Lower lobe of right lung (tissue), 2 donors: Measurements from ENCODE around the gene PDE7B. TPM values are rescaled to one million over a fixed set of nuclear protein-coding genes. Genes with fewer than 3 reads are reported as not detected.

Source experiments
- ATAC-seq, 2 donors: fragments of 200-7000 bp; cut with Tn5 transposase; one replicate each; pipeline ENCODE4 v1.9.1; 2020 to 2022; ENCODE audit warnings: mild to moderate bottlenecking in 2 of 2, moderate library complexity in 2 of 2
- DNase-seq: peaks from one replicate; pipeline ENCODE4 v3.0.0-alpha.2; 2020
- H3K27ac ChIP-seq: fragments of 200-600 bp; one replicate; pipeline ENCODE4 v1.8.0; 2022
- H3K27me3 ChIP-seq: fragments of 200-600 bp; one replicate; pipeline ENCODE4 v1.8.0; 2022; ENCODE audit warnings: low read depth
- H3K36me3 ChIP-seq: fragments of 200-600 bp; one replicate; pipeline ENCODE4 v1.8.0; 2022; ENCODE audit warnings: mild to moderate bottlenecking
- H3K4me1 ChIP-seq: fragments of 200-600 bp; one replicate; pipeline ENCODE4 v1.8.0; 2022
- H3K4me3 ChIP-seq: fragments of 200-600 bp; one replicate; pipeline ENCODE4 v1.8.0; 2022; ENCODE audit warnings: mild to moderate bottlenecking
- H3K9me3 ChIP-seq: fragments of 200-600 bp; one replicate; pipeline ENCODE4 v1.8.0; 2022
- CTCF ChIP-seq: fragments of 200-600 bp; IDR thresholded peaks from one replicate; pipeline ENCODE4 v1.8.0; 2022; ENCODE audit warnings: antibody characterized with exemption, mild to moderate bottlenecking
- intact Hi-C: fragments of 100-400 bp; cut with DNase I; formaldehyde crosslinking; loops from one replicate; pipeline ENCODE4 v1.11.0; 2022
- total RNA-seq: library from RNA; stranded (reverse); fragmentation: NEBNext Ultra II Directional; extraction: Animal tissue kit (Norgen Biotek cat#: 25700); gene quantifications from one replicate; pipeline ENCODE4 v1.2.1, GENCODE V29; 2021
- donor health status: DM: no; HTN: yes; CAD: no; lungs with severe emphysema.

The PDE7B gene
- total RNA-seq, 1 donor from 2014 or later: 2.2 TPM

- no peak for ATAC-seq
- no peak for DNase-seq
Measured at GRCh38 chr6:135813401-135813800, 38.1 kb upstream of the PDE7B start.

GRCh38 chr6:135814043-135814442 is 37.5 kb upstream of the PDE7B start:
- TF ChIP-seq CTCF: no peak
- Histone ChIP-seq H3K4me1 (no peaks in the 10 kb centered on the region), H3K36me3 (no peaks in the 10 kb centered on the region), H3K9me3 (no peaks in the 10 kb centered on the region), H3K27ac (no peak overlapping the region), H3K27me3 (no peaks in the 10 kb centered on the region), H3K4me3 (no peak overlapping the region)
- DNase-seq (no peak), ATAC-seq (no peak)
- intact Hi-C loops: no loop called here

More at GRCh38 chr6:135813401-135813800, 38.1 kb upstream of the PDE7B start:
- no peaks in the 10 kb centered on the region for H3K9me3 ChIP-seq
- no peak overlapping the region for H3K27ac ChIP-seq
- intact Hi-C loops: no loop called here
- no peak for TF ChIP-seq CTCF
- H3K4me3 ChIP-seq: no peak overlapping the region
- no peaks in the 10 kb centered on the region for H3K27me3 ChIP-seq
- no peaks in the 10 kb centered on the region for H3K4me1 ChIP-seq
- H3K36me3 ChIP-seq: no peaks in the 10 kb centered on the region

GRCh38 chr6:135815216-135815615 is 36.3 kb upstream of the PDE7B start:
- no peaks in the 10 kb centered on the region for H3K27me3 ChIP-seq
- TF ChIP-seq CTCF: no peak
- no peak overlapping the region for H3K4me3 ChIP-seq
- no peaks in the 10 kb centered on the region for H3K9me3 ChIP-seq
- intact Hi-C loops: no loop called here
- no peaks in the 10 kb centered on the region for H3K4me1 ChIP-seq
- no peak for DNase-seq
- H3K27ac ChIP-seq: no peak overlapping the region
- no peaks in the 10 kb centered on the region for H3K36me3 ChIP-seq
- no peak for ATAC-seq

- H3K36me3 ChIP-seq: no peaks in the 10 kb centered on the region
- H3K9me3 ChIP-seq: no peaks in the 10 kb centered on the region
- DNase-seq (no peak), ATAC-seq (no peak)
- no peak overlapping the region for H3K27ac ChIP-seq
- H3K4me3 ChIP-seq: no peak overlapping the region
- TF ChIP-seq CTCF: no peak
- H3K4me1 ChIP-seq: no peaks in the 10 kb centered on the region
- intact Hi-C loops: no loop called here
- no peaks in the 10 kb centered on the region for H3K27me3 ChIP-seq
Measured at GRCh38 chr6:135817035-135817434, 34.5 kb upstream of the PDE7B start.

- H3K4me1 ChIP-seq: no peaks in the 10 kb centered on the region
- DNase-seq: no peak
- H3K9me3 ChIP-seq: no peaks in the 10 kb centered on the region
- H3K36me3 ChIP-seq: no peaks in the 10 kb centered on the region
- H3K27me3 ChIP-seq: no peaks in the 10 kb centered on the region
- intact Hi-C loops: no loop called here
- H3K4me3 ChIP-seq: no peak overlapping the region
- no peak for TF ChIP-seq CTCF
- peak in 1 of 2 donors; percentile 46 for ATAC-seq
- no peak overlapping the region for H3K27ac ChIP-seq
Measured at GRCh38 chr6:135819665-135820064, 31.8 kb upstream of the PDE7B start.

GRCh38 chr6:135820340-135820739 is 31.2 kb upstream of the PDE7B start:
- DNase-seq (no peak), ATAC-seq (no peak)
- no peaks in the 10 kb centered on the region for H3K27me3 ChIP-seq
- no peak overlapping the region for H3K27ac ChIP-seq
- intact Hi-C loops: no loop called here
- no peaks in the 10 kb centered on the region for H3K9me3 ChIP-seq
- no peak for TF ChIP-seq CTCF
- H3K4me1 ChIP-seq: no peaks in the 10 kb centered on the region
- H3K36me3 ChIP-seq: no peaks in the 10 kb centered on the region
- no peak overlapping the region for H3K4me3 ChIP-seq
